Choroid plexus epithelial cell (primary cell): ENCODE data around the gene NT5DC1.

ENCODE experiments used
- DNase-seq: peaks from one replicate; pipeline ENCODE4 v3.0.0-alpha.2; 2010; ENCODE audit warnings: low read depth
- H3K4me3 ChIP-seq: 2 replicates; pipeline ENCODE4 v1.5.1; 2011; ENCODE audit warnings: low read depth, mild to moderate bottlenecking, control low read depth, low read length, moderate library complexity
- TF ChIP-seq, protein P1 (sequence below): conservative IDR thresholded peaks from 2 replicates; pipeline ENCODE4 v1.5.1; 2011; ENCODE audit warnings: low read depth, mild to moderate bottlenecking, control low read depth, inconsistent platforms, low read length, moderate library complexity

The NT5DC1 gene

DNA sequence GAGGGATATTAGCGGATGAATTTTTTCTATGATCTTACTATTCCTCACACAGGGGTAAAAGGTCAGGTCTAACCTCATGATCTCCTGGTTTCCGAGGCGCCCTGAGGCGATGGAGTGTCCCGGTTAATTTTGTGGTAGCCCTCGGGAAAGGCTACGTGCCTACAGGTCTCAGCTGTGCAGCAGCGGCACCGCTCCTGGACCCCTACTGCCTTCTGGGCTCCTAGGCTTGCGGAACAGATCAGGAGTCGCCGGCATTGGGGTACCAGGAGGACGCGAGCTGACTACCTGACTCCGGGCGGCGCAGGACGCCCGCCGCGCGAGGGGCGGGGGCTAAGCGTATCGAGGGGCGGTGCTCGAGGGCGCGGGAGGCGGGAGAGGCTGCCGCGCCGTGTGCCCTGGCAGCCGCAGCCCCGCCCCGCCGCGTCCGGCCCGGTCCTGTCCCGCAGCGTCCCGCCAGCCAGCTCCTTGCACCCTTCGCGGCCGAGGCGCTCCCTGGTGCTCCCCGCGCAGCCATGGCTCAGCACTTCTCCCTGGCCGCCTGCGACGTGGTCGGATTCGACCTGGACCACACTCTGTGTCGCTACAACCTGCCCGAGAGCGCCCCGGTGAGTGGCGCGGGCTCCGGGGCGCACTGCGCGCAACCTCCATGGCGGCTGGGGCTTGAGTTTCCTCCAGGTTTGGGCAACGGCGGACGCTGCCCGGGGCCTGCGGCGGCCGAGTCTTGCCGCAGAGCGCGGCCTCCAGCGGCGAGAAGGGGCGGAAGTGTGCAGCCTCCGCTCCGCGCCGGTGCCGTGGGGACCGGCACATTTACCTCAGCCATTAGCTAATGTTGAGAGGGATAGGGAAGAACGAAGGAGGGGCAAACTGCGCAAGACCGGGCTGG, at the start of gene NT5DC1:
Gene NT5DC1, plus strand, starts transcription at position 435 of the 883 bp plus-strand sequence. Its CDS starts 78 bp downstream, at position 513.
- TF ChIP-seq, protein P1, sequence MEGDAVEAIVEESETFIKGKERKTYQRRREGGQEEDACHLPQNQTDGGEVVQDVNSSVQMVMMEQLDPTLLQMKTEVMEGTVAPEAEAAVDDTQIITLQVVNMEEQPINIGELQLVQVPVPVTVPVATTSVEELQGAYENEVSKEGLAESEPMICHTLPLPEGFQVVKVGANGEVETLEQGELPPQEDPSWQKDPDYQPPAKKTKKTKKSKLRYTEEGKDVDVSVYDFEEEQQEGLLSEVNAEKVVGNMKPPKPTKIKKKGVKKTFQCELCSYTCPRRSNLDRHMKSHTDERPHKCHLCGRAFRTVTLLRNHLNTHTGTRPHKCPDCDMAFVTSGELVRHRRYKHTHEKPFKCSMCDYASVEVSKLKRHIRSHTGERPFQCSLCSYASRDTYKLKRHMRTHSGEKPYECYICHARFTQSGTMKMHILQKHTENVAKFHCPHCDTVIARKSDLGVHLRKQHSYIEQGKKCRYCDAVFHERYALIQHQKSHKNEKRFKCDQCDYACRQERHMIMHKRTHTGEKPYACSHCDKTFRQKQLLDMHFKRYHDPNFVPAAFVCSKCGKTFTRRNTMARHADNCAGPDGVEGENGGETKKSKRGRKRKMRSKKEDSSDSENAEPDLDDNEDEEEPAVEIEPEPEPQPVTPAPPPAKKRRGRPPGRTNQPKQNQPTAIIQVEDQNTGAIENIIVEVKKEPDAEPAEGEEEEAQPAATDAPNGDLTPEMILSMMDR, result peak; percentile 40
- DNase-seq, result peak; percentile 68
- H3K4me3 ChIP-seq, result peak within 1 kb of the TSS; percentile 85

DNA sequence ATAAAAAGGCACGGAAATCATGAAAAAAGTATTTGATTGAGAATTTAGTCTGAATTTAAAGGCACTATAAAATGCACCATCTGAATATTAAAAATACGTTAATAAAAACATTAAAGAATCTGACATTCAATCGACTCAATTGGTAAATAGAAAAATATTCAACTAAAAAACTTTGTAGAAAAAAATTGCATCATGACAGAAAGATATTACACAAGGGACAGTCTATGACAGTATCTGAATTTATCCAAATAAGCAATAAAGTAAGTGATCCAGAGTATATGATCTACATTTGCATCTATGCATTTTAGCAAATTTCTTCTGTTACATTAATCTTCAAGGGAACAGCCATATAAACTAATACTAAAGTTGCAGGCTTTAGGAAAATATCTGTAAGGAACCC, 49.4 kb upstream of the NT5DC1 start:
- no peak overlapping the region for H3K4me3 ChIP-seq
- DNase-seq, result no peak
- TF ChIP-seq, protein P1, result no peak

DNA sequence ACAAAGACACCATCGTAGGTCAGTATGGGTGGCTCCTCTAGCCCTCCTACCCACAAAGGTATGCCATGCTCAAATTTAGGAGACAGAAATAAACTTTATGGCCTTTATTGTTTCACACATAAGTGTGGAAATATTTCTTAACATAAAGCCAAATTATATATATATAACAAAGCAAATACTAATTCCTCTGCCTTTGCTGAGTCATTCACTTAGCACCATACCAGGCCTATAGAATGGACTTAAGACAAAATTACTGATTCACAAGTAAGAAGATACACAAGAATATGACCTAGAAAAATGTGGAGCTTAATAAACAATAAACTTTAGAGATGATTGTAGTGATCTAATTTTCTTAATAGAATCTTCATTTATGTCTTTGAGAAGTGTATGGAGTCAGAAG, 45.1 kb upstream of the NT5DC1 start:
- H3K4me3 ChIP-seq, result no peak overlapping the region
- TF ChIP-seq, protein P1, result no peak
- no peak for DNase-seq

DNA sequence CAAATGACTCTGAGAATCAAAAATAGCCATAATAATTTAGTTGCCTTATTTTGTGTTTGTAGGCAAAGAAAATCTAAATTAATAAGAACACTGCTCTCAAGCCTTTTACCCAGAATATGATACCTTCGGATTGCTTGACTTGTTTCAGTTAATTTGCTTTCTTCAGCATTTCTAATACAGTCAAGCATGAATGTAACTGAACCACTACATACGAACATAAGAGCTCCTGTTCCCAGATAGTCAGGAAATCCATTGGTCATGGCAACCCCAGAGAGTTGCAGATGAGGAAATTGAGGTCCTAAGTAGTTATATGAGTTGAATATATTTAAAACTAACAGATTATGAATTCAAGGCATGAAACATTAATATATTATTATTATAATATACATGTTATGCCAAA, 42.9 kb upstream of the NT5DC1 start:
- no peak overlapping the region for H3K4me3 ChIP-seq
- DNase-seq, result no peak
- TF ChIP-seq, protein P1, result no peak

DNA sequence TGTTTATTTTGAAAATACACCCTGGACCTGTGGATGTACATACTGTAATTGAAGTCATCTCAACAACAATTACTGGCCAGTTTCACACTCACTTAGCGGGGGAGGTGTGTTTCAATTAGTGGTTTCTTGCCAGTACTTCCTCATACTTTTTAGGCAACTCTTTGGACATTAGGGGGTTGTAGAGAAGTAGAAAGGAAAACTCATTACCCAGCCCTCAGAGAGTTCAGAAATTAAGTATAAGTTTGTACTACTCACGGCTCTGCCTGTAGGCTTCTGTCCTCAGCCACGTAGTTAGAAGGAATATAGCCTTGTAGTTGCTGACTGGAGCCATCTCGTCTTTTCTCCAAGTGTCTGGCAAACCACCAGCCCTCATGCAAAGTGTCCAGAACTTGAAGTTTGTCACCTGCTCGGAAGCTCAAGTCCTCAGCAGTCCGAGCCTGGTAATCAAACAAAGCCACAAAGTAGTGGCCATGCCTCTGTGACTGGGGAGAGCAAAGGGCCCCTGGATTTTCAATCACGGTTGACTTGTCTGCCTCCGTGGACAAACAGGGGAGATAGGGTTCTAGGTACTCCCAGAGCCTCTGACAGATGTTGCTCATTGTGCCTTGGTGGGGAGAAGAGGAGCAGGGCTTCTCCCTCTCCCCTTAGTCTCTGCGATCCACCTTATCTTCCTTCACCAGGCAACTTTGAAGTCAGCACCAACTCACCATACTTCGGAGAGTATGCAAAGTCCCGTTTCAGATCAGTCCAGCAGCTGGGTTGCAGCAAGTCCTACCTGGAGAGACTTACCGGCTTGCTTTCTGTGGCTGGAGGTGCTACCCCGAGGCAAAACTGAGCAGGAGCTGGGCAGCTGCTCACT, 40.7 kb upstream of the NT5DC1 start:
- no peak overlapping the region for H3K4me3 ChIP-seq
- TF ChIP-seq, protein P1, result no peak
- DNase-seq, result no peak

DNA sequence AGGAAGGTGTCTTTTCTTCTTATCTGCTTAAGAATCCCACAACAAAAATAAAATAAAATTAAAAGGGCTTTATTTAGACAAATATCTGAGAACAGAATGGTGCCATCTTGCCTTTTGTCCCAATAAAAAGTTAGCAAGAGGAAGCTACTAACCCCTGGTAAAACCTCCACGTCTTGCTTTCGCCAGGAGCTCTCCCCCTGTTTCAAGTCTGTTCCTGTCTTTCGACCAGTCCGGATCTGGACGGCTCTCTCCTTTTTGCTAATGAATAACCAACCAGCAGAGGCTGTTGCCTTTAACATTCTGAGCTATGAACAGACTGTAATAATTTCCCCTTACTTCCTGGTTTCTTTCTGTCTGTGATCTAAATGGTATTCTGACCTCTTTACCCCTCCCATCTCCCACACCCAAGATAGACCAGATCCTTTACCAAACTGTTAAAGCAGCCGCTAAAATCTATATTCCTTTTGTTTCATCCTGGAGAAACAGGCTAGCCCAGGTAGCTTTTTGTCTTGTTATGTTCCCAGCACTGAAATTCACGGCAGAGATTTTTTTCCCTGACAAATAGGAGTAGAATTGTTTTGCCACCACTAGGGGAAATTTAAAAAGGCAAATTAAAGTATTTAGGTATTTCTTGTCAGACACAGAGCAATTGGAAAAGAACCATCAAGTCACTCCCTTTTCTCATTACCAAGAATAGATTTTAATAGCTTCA, 39.9 kb upstream of the NT5DC1 start, which contains the start of gene FRK:
Gene FRK, minus strand, starts transcription at position 320 of the 712 bp plus-strand sequence. CDS start 580 bp downstream, outside the sequence.
- DNase-seq, result peak; percentile 60
- H3K4me3 ChIP-seq, result peak within 1 kb of the TSS; percentile 35

More for the DNA sequence above, 39.9 kb upstream of the NT5DC1 start, which contains the start of gene FRK:
- TF ChIP-seq, protein P1, result peak; percentile 39
